ENCODE measurements around the gene CYP4F8. TPM values are rescaled to one million over a fixed set of nuclear protein-coding genes. Genes with fewer than 3 reads are reported as not detected.

CYP4F8 gene
- total RNA-seq, 1 donor from 2014 or later: not detected

- intact Hi-C loops (cut with micrococcal nuclease): no loop called here
- DNase-seq: no peak
- ATAC-seq: no peak
Measured at GRCh38 chr19:15613338-15613737, 1.7 kb upstream of the CYP4F8 start.

DNA sequence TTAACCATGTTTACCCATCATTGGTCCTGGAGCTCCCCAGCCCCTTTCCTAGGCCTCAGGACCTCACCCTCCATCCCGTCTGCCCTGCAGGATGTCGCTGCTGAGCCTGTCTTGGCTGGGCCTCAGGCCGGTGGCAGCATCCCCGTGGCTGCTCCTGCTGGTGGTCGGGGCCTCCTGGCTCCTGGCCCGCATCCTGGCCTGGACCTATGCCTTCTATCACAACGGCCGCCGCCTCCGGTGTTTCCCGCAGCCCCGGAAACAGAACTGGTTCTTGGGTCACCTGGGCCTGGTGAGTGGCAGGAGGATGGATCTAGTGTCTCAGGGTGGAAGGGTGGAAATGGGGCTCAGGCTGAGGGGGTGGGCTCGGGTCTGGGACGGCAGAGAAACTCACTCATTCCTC is 508 bp downstream of the CYP4F8 start:
- intact Hi-C loops (cut with micrococcal nuclease): no loop called here
- DNase-seq (no peak), ATAC-seq (no peak)

GRCh38 chr19:15616183-15616582 is 1.2 kb downstream of the CYP4F8 start:
- no peak for DNase-seq
- intact Hi-C loops (cut with micrococcal nuclease): no loop called here
- no peak for ATAC-seq

DNA sequence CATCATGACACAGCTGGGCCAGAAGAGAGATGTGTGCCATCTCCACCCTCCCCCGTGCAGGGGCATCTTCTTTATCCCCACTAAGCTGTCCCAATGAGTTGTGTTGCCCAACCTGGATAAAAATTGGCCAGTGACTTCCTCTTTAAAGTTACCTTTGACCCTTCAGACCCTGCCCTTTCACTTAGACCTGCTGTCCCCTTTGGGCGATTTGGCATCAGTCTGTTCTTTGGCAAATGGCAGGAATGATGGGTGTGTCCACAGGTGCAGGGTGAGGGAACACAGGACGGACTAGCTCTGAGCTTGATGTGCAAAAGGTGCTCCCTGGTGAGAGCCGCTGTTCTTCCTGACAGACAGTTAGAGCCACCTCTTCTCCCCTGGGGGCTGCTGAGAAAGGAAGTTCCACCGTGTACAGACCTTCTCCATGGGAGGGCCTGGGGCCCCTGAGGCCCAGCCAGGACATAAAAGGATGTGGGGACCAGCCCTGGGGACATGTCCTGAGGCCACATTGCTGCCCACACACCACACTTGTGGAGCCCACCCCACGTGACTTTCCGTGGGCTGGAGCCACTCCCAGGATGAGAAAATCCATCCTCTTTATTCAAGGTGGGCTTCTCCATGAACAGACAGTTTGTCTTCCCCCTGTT is 1.7 kb downstream of the CYP4F8 start:
- ATAC-seq (no peak), DNase-seq (no peak)
- intact Hi-C loops (cut with micrococcal nuclease): no loop called here

DNA sequence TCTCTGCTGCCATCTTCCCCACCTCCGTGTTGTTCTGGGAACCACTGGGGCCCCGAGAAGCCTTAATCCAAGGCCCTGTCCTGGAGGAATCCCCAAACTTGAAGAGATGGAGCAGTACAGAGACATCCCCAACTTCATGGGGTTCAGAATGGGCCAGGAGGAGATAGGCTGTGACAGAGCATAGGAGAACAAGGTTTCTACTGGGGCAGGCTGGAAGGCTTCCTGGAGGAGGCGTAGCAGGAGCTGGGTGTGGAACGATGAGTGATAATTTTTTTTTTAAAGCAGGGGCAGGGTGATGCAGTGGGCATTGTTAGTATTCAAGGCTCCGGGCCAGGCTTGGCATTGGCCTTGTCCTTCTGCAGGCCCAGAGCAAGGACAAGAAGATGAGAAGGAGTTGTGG is 3.3 kb downstream of the CYP4F8 start:
- intact Hi-C loops (cut with micrococcal nuclease): no loop called here
- DNase-seq (no peak), ATAC-seq (no peak)

DNA sequence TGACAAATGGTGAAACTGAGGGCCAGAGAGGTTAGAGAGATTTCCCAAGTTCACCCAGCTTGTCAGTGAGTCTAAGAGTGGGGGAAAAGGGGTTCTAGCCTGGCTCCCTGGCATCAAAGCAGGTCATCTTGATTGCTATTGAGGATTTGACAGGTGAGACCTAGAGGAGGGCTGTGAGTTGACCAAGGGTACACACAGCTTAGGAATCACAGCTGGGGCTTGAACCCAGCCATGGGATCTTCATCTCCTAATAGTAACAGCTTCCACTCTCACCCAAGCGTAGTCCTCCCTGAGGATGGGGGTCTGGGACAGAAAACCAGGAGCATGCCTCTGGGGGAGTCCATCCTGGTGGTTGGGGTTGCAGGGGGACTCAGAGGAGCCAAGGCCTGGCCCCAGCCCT is 6.8 kb downstream of the CYP4F8 start:
- intact Hi-C loops (cut with micrococcal nuclease): loop anchor here (10.0 kb wide), 1 partner anchor 553 kb away; the partner anchor contains the start of gene CIB3
- ATAC-seq: no peak
- DNase-seq: no peak

GRCh38 chr19:15622991-15623390 is 8.0 kb downstream of the CYP4F8 start:
- intact Hi-C loops (cut with micrococcal nuclease): loop anchor here (10.0 kb wide), 1 partner anchor 552 kb away; the partner anchor contains the start of gene CIB3
- DNase-seq: no peak
- no peak for ATAC-seq

GRCh38 chr19:15623711-15624318 is 8.8 kb downstream of the CYP4F8 start:
- intact Hi-C loops (cut with micrococcal nuclease): loop anchor here (10.0 kb wide), 1 partner anchor 551 kb away; the partner anchor contains the start of gene CIB3
- DNase-seq (no peak), ATAC-seq (no peak)

DNA sequence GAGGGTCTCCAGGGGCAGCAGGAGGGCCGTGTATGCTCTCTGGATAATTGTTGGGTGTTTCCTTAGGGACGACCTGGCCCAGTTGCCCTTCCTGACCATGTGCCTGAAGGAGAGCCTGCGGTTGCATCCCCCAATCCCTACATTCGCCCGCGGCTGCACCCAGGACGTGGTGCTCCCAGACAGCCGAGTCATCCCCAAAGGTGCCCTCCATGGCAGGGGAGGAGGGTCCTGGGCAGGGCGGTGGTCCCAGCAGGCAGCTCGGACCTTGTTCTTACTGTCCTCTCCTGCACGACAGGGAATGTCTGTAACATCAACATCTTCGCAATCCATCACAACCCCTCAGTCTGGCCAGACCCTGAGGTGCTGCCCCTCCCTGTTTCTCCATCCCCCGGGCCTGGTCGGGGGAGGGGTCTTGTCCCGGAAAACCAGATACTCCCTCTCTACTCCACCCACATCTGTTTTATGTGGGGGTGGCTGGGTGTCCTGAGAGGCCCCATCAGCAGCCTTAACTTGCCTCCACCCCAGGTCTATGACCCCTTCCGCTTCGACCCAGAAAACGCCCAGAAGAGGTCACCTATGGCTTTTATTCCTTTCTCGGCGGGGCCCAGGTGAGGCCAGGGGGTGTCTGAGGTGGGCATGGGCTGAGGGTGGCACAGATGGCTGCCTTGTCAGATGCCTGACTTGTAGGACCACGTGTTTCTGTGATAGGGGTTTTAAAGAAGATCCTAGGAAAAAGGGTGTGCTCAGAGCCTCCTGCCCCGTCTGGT is 13.4 kb downstream of the CYP4F8 start:
- intact Hi-C loops (cut with micrococcal nuclease): loop anchor here (2.0 to 10.0 kb wide), 2 partner anchors 238 to 546 kb away; partner anchors contain the start of gene CIB3
- DNase-seq (no peak), ATAC-seq (no peak)

GRCh38 chr19:15629003-15629880 is 14.2 kb downstream of the CYP4F8 start:
- ATAC-seq (peak; percentile 89), DNase-seq (peak; percentile 89)
- intact Hi-C loops (cut with micrococcal nuclease): loop anchor here (2.0 to 10.0 kb wide), 2 partner anchors 238 to 546 kb away; partner anchors contain the start of gene CIB3

DNA sequence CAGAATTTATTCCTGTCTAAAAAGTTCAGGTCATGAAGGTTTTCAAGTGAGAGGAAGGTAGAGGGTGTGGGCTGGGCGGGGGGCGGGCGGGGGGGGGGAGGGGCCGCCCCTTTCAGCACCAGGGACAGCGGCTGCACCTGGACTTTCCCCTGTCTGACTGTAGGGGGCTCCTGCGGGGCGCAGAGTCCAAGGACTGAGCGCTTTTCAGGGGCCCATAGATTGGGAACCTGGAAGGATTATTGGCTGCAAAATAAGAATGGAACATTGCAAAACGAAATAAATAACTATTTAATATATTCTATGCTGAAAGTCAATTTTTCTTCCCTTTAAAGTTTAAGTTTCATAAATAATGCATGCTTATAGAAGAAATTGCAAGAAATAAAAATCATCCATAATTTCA is 16.8 kb downstream of the CYP4F8 start:
- intact Hi-C loops (cut with micrococcal nuclease): no loop called here
- DNase-seq: no peak
- no peak for ATAC-seq

- intact Hi-C loops (cut with micrococcal nuclease): no loop called here
- DNase-seq (no peak), ATAC-seq (peak; percentile 34)
Measured at GRCh38 chr19:15633082-15633835, 18.2 kb downstream of the CYP4F8 start.

DNA sequence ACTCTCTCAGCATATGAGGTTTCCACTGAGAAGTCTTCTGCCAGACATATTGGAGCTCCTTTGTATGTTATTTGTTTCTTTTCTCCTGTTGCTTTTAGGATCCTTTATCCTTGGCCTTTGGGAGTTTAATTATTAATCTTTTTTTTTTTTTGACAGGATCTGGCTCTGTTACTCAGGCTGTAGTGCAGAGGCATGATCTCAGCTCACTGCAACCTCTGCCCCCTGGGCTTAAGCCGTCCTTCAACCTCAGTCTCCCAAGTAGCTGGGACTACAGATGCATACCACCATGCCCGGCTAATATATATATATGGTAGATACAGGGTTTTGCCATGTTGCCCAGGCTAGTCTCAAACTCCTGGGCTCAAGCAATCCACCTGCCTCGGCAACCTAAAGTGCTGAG is 19.1 kb downstream of the CYP4F8 start:
- intact Hi-C loops (cut with micrococcal nuclease): no loop called here
- DNase-seq: no peak
- ATAC-seq: no peak

DNA sequence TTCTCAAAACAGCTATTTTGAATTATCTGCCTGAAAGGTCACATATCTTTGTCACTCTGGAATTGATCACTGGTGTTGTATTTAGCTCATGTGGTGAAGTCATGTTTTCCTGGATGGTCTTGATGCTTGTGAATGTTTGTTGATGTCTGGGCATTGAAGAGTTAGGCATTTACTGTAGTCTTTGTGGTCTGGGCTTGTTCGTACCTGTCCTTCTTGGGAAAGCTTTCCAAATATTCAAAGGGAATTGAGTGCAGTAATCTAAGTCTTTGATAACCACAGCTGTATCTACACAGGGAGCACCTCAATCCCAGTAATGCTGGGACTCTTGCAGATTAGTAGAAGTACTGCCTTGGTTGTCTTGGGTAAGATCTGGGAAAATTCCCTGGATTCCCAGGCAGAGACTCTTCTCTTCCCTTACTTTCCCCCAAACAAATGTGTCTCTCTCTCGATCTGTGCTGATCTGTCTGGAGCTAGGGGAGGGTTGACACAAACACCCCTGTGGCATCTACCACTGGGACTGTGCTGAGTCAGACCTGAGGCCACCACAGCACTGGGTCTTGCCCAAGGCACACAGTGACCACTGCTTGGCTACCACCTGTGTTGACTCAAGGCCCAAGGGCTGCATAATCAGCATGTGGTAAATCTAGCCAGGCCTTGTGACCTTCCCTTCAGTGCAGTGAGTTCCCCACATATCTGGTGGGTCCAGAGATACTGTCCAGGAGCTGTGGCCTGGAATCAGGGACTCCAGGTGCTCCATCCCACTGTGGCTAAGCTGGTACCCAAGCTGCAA is 20.2 kb downstream of the CYP4F8 start:
- no peak for ATAC-seq
- DNase-seq: no peak
- intact Hi-C loops (cut with micrococcal nuclease): no loop called here

DNA sequence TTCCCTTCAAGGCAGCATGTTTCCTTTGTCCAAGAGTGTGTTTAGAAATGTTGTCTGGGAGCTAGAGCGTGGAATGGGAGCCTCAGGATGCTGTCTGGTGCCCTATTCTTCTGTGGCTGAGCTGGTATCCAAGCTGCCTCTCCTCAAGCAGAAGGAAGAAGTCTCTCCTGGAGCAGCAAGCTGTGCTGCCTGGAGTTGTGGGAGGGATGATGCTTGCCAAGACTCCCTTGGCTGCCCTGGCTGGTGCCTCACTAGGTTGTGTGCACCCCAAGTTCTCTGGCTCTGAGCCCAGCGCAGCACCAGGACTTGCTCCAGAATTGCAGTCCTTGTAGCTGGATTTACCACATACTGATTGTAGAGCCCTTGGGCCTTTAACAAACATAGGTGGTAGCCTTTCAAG is 21.0 kb downstream of the CYP4F8 start:
- ATAC-seq: no peak
- no peak for DNase-seq
- intact Hi-C loops (cut with micrococcal nuclease): no loop called here

DNA sequence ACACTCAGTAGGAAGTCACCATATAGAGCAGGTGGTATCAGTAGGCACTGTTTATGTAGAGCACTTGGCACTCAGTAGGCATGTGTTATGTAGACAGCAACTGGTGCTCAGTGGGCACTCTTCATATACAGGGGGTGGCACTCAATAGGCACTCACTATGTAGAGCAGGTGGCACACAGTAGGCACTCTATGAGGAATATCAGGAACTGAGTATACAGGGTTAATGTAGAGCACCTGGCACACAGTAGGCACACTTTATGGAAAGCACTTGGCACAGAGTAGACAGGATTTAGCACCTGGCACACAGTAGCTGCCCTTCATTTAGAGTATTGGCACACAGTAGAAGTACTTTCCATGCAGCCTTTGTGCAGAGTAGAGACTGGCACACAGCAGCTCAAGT is 24.6 kb downstream of the CYP4F8 start:
- intact Hi-C loops (cut with micrococcal nuclease): no loop called here

DNA sequence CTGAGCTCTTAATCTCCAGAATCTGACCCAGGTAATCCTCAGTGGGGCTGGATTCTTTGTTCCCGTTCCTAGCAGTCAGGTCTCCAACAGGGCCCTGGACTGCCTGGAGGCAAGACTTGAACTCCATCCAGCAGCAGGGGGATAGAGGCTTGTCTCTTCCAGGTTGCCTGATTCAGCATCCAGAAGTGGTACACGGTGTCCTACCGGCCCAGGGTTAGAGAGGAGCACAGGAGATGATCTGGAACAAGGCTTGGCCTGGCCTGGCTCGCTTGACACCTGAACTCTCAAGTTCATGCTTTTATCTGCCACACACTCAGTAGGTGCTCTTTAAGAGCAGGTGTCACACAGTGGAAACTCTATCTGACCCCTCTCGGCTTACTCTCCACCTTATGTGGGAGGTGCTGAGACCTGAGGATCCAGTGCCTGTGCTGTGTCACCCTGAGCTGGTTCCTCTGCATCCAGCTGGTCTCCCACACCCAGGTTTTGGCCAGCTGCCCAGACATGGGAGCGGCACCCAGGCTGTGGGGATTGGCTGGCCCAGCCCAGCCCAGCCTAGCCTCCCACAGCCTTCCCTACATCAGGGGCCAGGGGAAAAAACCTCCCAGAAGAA is 25.4 kb downstream of the CYP4F8 start, which contains the start of gene CYP4F3:
Gene CYP4F3 (plus strand): TSS at position 604 of the 610 bp plus-strand sequence. CDS start 519 bp downstream, outside the sequence.
- ATAC-seq (peak; percentile 95), DNase-seq (peak; percentile 85)
- intact Hi-C loops (cut with micrococcal nuclease): no loop called here

More for the DNA sequence above, 24.6 kb downstream of the CYP4F8 start:
- DNase-seq (no peak), ATAC-seq (no peak)
